ENCODE measurements around the gene PYGO2. TPM values are rescaled to one million over a fixed set of nuclear protein-coding genes. Genes with fewer than 3 reads are reported as not detected.

PYGO2 gene
- total RNA-seq, 3 donors from 2014 or later, result 22.8 to 34.3 (median 25.8) TPM

GRCh38 chr1:154963643-154964042 is 2.1 kb upstream of the PYGO2 start:
- H3K4me1 ChIP-seq (ENCODE audit: low read depth), result peaks cover 17% of the 10 kb centered on the region
- no peak overlapping the region for H3K4me3 ChIP-seq
- DNase-seq (peak in 2 of 3 donors; percentile 12 to 27), ATAC-seq (no peak)
- H3K36me3 ChIP-seq (ENCODE audit: low read depth), result no peaks in the 10 kb centered on the region
- intact Hi-C loops (cut with DNase I, micrococcal nuclease), result loop anchor here in 1 of 2 donors (10.0 kb wide), 1 partner anchor 51 kb away; no protein-coding TSS in a partner anchor
- TF ChIP-seq CTCF (IDR thresholded peaks at IDR 0.05), result no peak
- H3K9me3 ChIP-seq, result no peaks in the 10 kb centered on the region

- Histone ChIP-seq H3K4me3 (no peak overlapping the region), H3K4me1 (ENCODE audit: low read depth) (peaks cover 17% of the 10 kb centered on the region), H3K36me3 (ENCODE audit: low read depth) (no peaks in the 10 kb centered on the region), H3K9me3 (no peaks in the 10 kb centered on the region)
- intact Hi-C loops (cut with DNase I, micrococcal nuclease), result loop anchor here in 1 of 2 donors (10.0 kb wide), 1 partner anchor 52 kb away; no protein-coding TSS in a partner anchor
- ATAC-seq (no peak), DNase-seq (peak in 2 of 3 donors; percentile 38 to 49)
- TF ChIP-seq CTCF (IDR thresholded peaks at IDR 0.05), result no peak
Measured at GRCh38 chr1:154962795-154963330, 1.3 kb upstream of the PYGO2 start.

- Histone ChIP-seq H3K4me3 (peak overlapping the region; percentile 80), H3K4me1 (ENCODE audit: low read depth) (peaks cover 17% of the 10 kb centered on the region), H3K36me3 (ENCODE audit: low read depth) (no peaks in the 10 kb centered on the region), H3K9me3 (no peaks in the 10 kb centered on the region)
- intact Hi-C loops (cut with DNase I, micrococcal nuclease), result loop anchor here in 1 of 2 donors (10.0 kb wide), 1 partner anchor 53 kb away; no protein-coding TSS in a partner anchor
- ATAC-seq (peak; percentile 17), DNase-seq (peak in 2 of 3 donors; percentile 56 to 62)
- no peak for TF ChIP-seq CTCF (IDR thresholded peaks at IDR 0.05)
Measured at GRCh38 chr1:154962156-154962749, 671 bp upstream of the PYGO2 start.

GRCh38 chr1:154960446-154961136 is 991 bp downstream of the PYGO2 start:
- H3K4me1 ChIP-seq (ENCODE audit: low read depth), result peaks cover 22% of the 10 kb centered on the region
- ATAC-seq (no peak), DNase-seq (peak in 1 of 3 donors; percentile 13)
- H3K4me3 ChIP-seq, result no peak overlapping the region
- H3K36me3 ChIP-seq (ENCODE audit: low read depth), result no peaks in the 10 kb centered on the region
- no peak for TF ChIP-seq CTCF (IDR thresholded peaks at IDR 0.05)
- intact Hi-C loops (cut with DNase I, micrococcal nuclease), result loop anchor here in 1 of 2 donors (10.0 kb wide), 1 partner anchor 54 kb away; no protein-coding TSS in a partner anchor
- no peaks in the 10 kb centered on the region for H3K9me3 ChIP-seq

GRCh38 chr1:154959426-154959780 is 2.2 kb downstream of the PYGO2 start:
- H3K36me3 ChIP-seq (ENCODE audit: low read depth), result no peaks in the 10 kb centered on the region
- ATAC-seq (no peak), DNase-seq (peak in 2 of 3 donors; percentile 30 to 47)
- H3K4me1 ChIP-seq (ENCODE audit: low read depth), result peaks cover 34% of the 10 kb centered on the region
- no peak for TF ChIP-seq CTCF (IDR thresholded peaks at IDR 0.05)
- intact Hi-C loops (cut with DNase I, micrococcal nuclease), result no loop called here
- no peak overlapping the region for H3K4me3 ChIP-seq
- no peaks in the 10 kb centered on the region for H3K9me3 ChIP-seq
